HG03108 (cell line): ENCODE data around the gene ANKRD12.

Experiments
- ATAC-seq: cut with Tn5 transposase; IDR thresholded peaks from one replicate; pipeline ENCODE4 v1.9.1; 2021; ENCODE audit warnings: moderate library complexity; ENCODE audit not compliant: unreplicated experiment

ANKRD12 gene

GRCh38 chr18:9106094-9106493 is 30.5 kb upstream of the ANKRD12 start:
- no peak for ATAC-seq

GRCh38 chr18:9106800-9107584 is 29.6 kb upstream of the ANKRD12 start:
- ATAC-seq: no peak

GRCh38 chr18:9108911-9109310 is 27.7 kb upstream of the ANKRD12 start:
- no peak for ATAC-seq

- no peak for ATAC-seq
Observed at GRCh38 chr18:9109523-9109922, 27.1 kb upstream of the ANKRD12 start.

GRCh38 chr18:9113468-9114149 is 23.0 kb upstream of the ANKRD12 start:
- no peak for ATAC-seq

GRCh38 chr18:9115984-9116383 is 20.6 kb upstream of the ANKRD12 start:
- ATAC-seq: no peak

GRCh38 chr18:9117980-9118841 is 18.4 kb upstream of the ANKRD12 start:
- no peak for ATAC-seq

GRCh38 chr18:9120796-9121195 is 15.8 kb upstream of the ANKRD12 start:
- ATAC-seq: no peak

GRCh38 chr18:9123520-9123919 is 13.1 kb upstream of the ANKRD12 start:
- ATAC-seq: no peak

GRCh38 chr18:9124824-9125223 is 11.8 kb upstream of the ANKRD12 start:
- no peak for ATAC-seq

GRCh38 chr18:9126337-9126736 is 10.2 kb upstream of the ANKRD12 start:
- no peak for ATAC-seq

GRCh38 chr18:9130195-9130594 is 6.4 kb upstream of the ANKRD12 start:
- no peak for ATAC-seq

- no peak for ATAC-seq
Observed at GRCh38 chr18:9130806-9131205, 5.8 kb upstream of the ANKRD12 start.

GRCh38 chr18:9132628-9133027 is 4.0 kb upstream of the ANKRD12 start:
- no peak for ATAC-seq

GRCh38 chr18:9133225-9133624 is 3.4 kb upstream of the ANKRD12 start:
- no peak for ATAC-seq

- no peak for ATAC-seq
Observed at GRCh38 chr18:9135081-9135911, 1.3 kb upstream of the ANKRD12 start.

- ATAC-seq: peak; percentile 12
Observed at GRCh38 chr18:9135912-9136314, 668 bp upstream of the ANKRD12 start.

- ATAC-seq: peak; percentile 27
Observed at GRCh38 chr18:9137168-9138066, 836 bp downstream of the ANKRD12 start.

- no peak for ATAC-seq
Observed at GRCh38 chr18:9139400-9140039, 2.9 kb downstream of the ANKRD12 start.
